Sigmoid colon (tissue), 7 donors: ENCODE measurements around the gene R3HDM2. TPM values are rescaled to one million over a fixed set of nuclear protein-coding genes. Genes with fewer than 3 reads are reported as not detected.

Experiments
- DNase-seq: peaks from one replicate; pipeline ENCODE4 v3.0.0-alpha.2; 2019
- H3K27ac ChIP-seq, 4 donors: fragments of 200-600 bp; sonication (generic); one replicate each; pipeline ENCODE4 v1.5.1; 2016 to 2019; ENCODE audit warnings: mild to moderate bottlenecking in 1 of 4
- H3K27me3 ChIP-seq, 3 donors: fragments of 200-600 bp; sonication (generic); one replicate each; pipeline ENCODE4 v1.5.1; 2019; ENCODE audit warnings: mild to moderate bottlenecking in 1 of 3
- H3K36me3 ChIP-seq, 4 donors: fragments of 200-600 bp; sonication (generic); one replicate each; pipeline ENCODE4 v1.5.1; 2016 to 2019
- H3K4me1 ChIP-seq, 4 donors: fragments of 200-600 bp; sonication (generic); one replicate each; pipeline ENCODE4 v1.5.1; 2017 to 2019
- H3K4me3 ChIP-seq, 4 donors: fragments of 200-600 bp; sonication (generic); one replicate each; pipeline ENCODE4 v1.5.1; 2017 to 2019; ENCODE audit warnings: mild to moderate bottlenecking in 2 of 4, moderate library complexity in 1 of 4
- H3K9me3 ChIP-seq, 4 donors: fragments of 200-600 bp in 3 of 4; sonication (generic) in 3 of 4; one replicate each; pipeline versions ENCODE4 v1.5.1 to v1.6.1; 2013 to 2019
- EP300 ChIP-seq, 4 donors: sonication (generic); formaldehyde crosslinking; IDR thresholded peaks; one replicate each; pipeline ENCODE4 v1.6.1; 2017; ENCODE audit warnings: antibody characterized with exemption in 4 of 4
- POLR2A ChIP-seq, 2 donors: fragments of 450-650 bp; IDR thresholded peaks; one replicate each; pipeline ENCODE4 v1.6.1; 2016; ENCODE audit warnings: antibody characterized with exemption in 2 of 2, mild to moderate bottlenecking in 2 of 2, moderate library complexity in 2 of 2
- POLR2AphosphoS5 ChIP-seq, 4 donors: sonication (generic); formaldehyde crosslinking; IDR thresholded peaks; one replicate each; pipeline ENCODE4 v1.6.1; 2017; ENCODE audit warnings: antibody characterized with exemption in 4 of 4
- WGBS, 2 donors: extraction: QIAGEN DNeasy Blood & Tissue Kit; methylation state at CpG; one replicate each; pipeline ENCODE4 v1.1.7; 2013; 5-methylcytosine and 5-hydroxymethylcytosine counted together
- intact Hi-C: fragments of 100-400 bp; cut with DNase I; formaldehyde crosslinking; loops from one replicate; pipeline ENCODE4 v1.15.1; 2023
- polyA plus RNA-seq, 3 donors: library from polyadenylated mRNA; stranded (reverse); fragments of 200-250 nt; gene quantifications; one replicate each; pipeline ENCODE4 v1.2.3, GENCODE V29; 2013
- total RNA-seq, 4 donors: library from RNA; depleted of rRNA; stranded (reverse); fragments of >200 nt; gene quantifications; one replicate each; pipeline ENCODE4 v1.1.0, GENCODE V29; 2016
- TF ChIP-seq, protein P1 (sequence below), 4 experiments: fragments of 450-650 bp in 3 of 4; fragments of 200-600 bp in 1 of 4; IDR thresholded peaks; one replicate each; pipeline ENCODE4 v1.5.1; 2016 to 2019; ENCODE audit warnings: antibody characterized with exemption in 4 of 4, mild to moderate bottlenecking in 3 of 4, moderate library complexity in 2 of 4
- donor health status: healthy with polysubstance abuse.
- donor health status: Bipolar disorder and iron deficiency.
- donor health status: healthy.

R3HDM2 gene
- total and polyA plus RNA-seq, 7 donors = 10.9 to 37.7 (median 28.3) TPM

DNA sequence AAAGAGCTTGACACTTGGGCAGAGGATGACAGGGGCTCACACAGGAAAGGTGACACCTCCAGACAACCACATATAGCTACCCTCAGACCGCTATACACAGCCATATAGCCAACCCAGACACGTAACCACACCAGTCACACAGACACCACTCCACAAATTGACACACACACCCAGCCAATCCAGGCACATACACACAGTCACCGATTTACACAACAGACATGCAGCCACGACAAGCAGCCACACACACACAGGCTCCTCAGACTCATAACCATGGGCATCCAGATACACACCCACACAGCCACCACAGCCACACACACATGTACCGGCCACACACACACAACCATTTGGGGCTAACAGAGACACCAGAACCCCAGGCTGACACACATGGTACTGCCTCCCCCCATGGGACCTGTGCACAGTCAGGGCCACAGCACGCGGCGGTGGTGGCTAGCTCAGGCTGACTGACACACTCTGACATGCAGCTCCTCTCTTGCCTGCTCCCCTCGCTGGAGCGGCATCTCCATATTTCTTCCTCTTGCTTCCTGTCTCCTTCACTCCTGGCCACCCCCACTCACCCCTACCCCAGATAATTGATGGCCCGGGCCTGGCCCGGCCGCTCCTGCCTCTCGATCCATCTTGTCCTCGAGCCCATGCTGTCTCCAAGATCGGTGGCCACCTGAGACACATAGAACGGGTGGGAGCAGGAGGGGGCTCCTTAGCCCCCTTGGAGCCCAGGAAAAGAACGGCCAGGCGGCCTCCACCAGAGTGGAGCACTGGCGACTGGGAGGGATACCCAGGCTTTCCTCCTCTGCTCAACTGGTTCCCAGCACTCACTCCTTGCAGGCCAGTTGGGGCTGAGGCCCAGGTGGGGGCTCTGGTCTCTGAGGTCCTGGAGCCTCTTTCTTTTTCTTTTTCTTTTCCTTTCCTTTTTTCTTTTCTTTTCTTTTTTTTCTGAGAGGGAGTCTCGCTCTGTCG is 207.4 kb downstream of the R3HDM2 start:
- Histone ChIP-seq H3K4me3 (no peak overlapping the region), H3K9me3 (no peaks in the 10 kb centered on the region), H3K27ac (no peak overlapping the region), H3K36me3 (no peaks in the 10 kb centered on the region), H3K4me1 (peaks cover 0 to 27% (median 14%) of the 10 kb centered on the region in 4 donors), H3K27me3 (peaks cover 71 to 95% (median 91%) of the 10 kb centered on the region in 3 donors)
- no peak for DNase-seq
- WGBS, 2 donors = 48 to 49% methylated on average over 22 of the region's 22 CpGs
- intact Hi-C loops = no loop called here
- TF ChIP-seq, protein P1, sequence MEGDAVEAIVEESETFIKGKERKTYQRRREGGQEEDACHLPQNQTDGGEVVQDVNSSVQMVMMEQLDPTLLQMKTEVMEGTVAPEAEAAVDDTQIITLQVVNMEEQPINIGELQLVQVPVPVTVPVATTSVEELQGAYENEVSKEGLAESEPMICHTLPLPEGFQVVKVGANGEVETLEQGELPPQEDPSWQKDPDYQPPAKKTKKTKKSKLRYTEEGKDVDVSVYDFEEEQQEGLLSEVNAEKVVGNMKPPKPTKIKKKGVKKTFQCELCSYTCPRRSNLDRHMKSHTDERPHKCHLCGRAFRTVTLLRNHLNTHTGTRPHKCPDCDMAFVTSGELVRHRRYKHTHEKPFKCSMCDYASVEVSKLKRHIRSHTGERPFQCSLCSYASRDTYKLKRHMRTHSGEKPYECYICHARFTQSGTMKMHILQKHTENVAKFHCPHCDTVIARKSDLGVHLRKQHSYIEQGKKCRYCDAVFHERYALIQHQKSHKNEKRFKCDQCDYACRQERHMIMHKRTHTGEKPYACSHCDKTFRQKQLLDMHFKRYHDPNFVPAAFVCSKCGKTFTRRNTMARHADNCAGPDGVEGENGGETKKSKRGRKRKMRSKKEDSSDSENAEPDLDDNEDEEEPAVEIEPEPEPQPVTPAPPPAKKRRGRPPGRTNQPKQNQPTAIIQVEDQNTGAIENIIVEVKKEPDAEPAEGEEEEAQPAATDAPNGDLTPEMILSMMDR (IDR thresholded peaks at IDR 0.05) = no peak
- TF ChIP-seq POLR2A (IDR thresholded peaks at IDR 0.05) = no peak
- no peak for TF ChIP-seq POLR2AphosphoS5 (IDR thresholded peaks at IDR 0.05)
- no peak for TF ChIP-seq EP300 (IDR thresholded peaks at IDR 0.05)

DNA sequence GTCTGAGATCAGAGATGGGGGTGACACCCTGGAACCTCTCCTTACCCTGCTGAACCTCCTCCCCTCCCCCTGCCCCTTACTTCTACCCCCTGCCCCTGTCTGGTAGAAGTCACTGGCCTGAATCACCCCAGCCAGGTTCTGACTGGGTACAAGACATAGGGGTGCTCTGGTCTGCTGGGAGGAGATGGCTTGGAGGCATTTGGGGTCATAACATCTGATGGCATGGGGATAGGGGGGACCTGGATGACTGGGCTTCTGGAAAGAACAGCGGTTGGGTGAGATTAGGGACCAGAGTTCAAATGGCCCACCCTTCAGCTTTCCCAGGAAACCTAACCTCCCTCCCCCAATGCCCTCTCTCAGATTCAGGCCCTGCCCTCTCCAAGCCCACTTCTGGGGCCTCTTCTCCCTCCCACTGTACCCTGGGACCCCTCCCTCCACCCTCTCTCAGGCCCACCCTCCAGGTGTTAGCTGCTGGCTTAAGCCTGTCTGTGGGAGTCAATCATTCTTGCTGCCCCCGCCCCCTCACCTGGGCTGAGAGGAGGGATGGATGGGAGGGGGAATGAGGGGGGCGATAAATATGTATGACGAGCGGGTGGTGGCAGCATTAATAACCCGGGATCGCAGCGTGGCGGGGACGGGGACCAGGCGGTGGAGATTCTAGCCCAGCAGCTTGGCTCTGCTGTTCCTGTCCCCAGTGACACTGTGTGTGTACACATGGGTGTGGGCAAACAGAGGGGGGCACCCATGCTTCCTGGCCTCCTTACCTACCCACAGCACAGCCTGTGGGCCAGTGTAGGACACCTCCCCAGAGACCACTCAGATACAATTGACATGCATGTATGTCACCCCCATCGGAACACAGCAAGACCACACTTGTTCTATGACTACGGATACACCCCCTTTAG is 208.3 kb downstream of the R3HDM2 start:
- Histone ChIP-seq H3K27me3 (peaks cover 80 to 100% (median 98%) of the 10 kb centered on the region in 3 donors), H3K4me3 (no peak overlapping the region), H3K27ac (no peak overlapping the region), H3K9me3 (no peaks in the 10 kb centered on the region), H3K4me1 (peaks cover 0 to 28% (median 15%) of the 10 kb centered on the region in 4 donors), H3K36me3 (no peaks in the 10 kb centered on the region)
- TF ChIP-seq POLR2AphosphoS5 (IDR thresholded peaks at IDR 0.05) (no peak), POLR2A (IDR thresholded peaks at IDR 0.05) (no peak), EP300 (IDR thresholded peaks at IDR 0.05) (no peak)
- TF ChIP-seq, protein P1 (IDR thresholded peaks at IDR 0.05) = no peak
- WGBS, 2 donors = 15 to 28% methylated on average over 13 of the region's 13 CpGs
- intact Hi-C loops = no loop called here
- no peak for DNase-seq

DNA sequence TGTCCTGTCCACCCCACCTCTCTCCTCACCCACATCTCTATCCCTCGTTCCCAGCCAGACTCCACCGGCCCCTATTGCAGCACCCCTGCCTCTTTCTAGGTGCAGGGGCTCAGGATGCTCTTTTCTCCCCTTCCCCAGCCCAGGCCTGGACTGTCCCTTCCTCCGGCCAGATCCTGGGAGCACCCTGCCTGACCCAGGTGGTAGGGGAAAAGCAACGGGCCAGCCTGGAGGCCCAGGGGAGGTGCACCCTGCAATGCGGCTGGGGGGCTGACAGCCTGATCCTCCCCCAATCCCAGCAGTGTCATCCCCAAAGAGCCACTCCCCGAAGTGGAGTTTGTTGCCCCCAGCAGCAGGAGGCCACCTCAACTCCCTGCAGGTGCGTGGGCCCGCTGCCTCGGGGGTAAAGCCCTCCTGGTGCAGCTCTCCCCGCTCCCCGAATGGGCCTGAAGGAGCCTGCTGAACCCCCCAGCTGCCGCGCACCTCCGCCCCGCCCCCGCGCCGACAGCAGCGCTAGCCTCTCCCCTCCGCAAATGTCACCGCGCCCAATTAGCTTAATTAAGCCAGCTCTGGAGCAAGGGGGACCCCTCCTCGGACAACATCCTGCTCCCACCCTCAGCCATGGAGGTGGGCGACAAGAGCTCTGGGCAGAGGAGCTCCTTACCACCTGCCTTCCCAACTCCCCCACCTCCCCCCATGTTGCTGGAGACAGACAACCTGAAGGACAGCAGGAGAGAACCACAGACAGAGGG is 209.5 kb downstream of the R3HDM2 start:
- no peak overlapping the region for H3K27ac ChIP-seq
- intact Hi-C loops = no loop called here
- TF ChIP-seq EP300 (IDR thresholded peaks at IDR 0.05) = no peak
- TF ChIP-seq POLR2A (IDR thresholded peaks at IDR 0.05) = no peak
- TF ChIP-seq POLR2AphosphoS5 (IDR thresholded peaks at IDR 0.05) = no peak
- TF ChIP-seq, protein P1 (IDR thresholded peaks at IDR 0.05) = no peak
- H3K36me3 ChIP-seq = no peaks in the 10 kb centered on the region
- peaks cover 0 to 31% (median 22%) of the 10 kb centered on the region in 4 donors for H3K4me1 ChIP-seq
- WGBS, 2 donors = 5 to 11% methylated on average over 24 of the region's 24 CpGs
- H3K27me3 ChIP-seq = peaks cover 82 to 100% (median 98%) of the 10 kb centered on the region in 3 donors
- no peak for DNase-seq
- H3K9me3 ChIP-seq = no peaks in the 10 kb centered on the region
- no peak overlapping the region for H3K4me3 ChIP-seq

DNA sequence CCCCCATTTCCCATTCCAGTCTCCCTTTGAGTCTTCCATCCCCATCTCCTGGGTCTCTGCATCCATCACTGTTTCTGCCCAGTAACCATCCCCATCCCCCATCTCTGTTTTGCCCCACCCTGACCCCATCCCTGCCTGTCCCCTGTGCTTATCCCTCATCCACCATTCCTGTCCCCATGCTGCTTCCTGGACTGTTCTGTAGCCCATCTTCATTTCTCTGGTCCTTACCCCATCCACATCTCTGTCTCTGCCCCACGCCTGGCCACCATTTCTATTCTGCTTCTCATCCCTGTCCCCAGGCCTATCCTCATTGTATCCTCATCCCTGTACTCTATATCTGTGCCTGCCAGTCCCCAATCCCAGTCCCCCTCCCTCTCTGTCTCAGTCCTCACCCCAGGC is 210.1 kb downstream of the R3HDM2 start:
- no peak overlapping the region for H3K27ac ChIP-seq
- H3K27me3 ChIP-seq = peaks cover 82 to 100% (median 98%) of the 10 kb centered on the region in 3 donors
- H3K36me3 ChIP-seq = no peaks in the 10 kb centered on the region
- no peak for DNase-seq
- H3K4me1 ChIP-seq = peaks cover 0 to 36% (median 27%) of the 10 kb centered on the region in 4 donors
- 20 to 30% methylated on average over 1 of the region's 1 CpG for whole genome bisulfite sequencing, 2 donors
- H3K9me3 ChIP-seq = no peaks in the 10 kb centered on the region
- intact Hi-C loops = no loop called here
- TF ChIP-seq EP300 (IDR thresholded peaks at IDR 0.05) = no peak
- TF ChIP-seq, protein P1 (IDR thresholded peaks at IDR 0.05) = no peak
- no peak overlapping the region for H3K4me3 ChIP-seq
